D721Med (cell line): ENCODE data around the gene IQSEC1.

Experiments
- DNase-seq: peaks from one replicate; pipeline ENCODE4 v3.0.0; 2011; ENCODE audit warnings: low spot score; ENCODE audit not compliant: insufficient read length
- FAIRE-seq: peaks from 2 replicates; lab custom pipeline; 2011; peaks lifted over from hg19 to GRCh38; lab: Jason Lieb, UNC
- TF ChIP-seq, protein P1 (sequence below): IDR thresholded peaks from 2 replicates; pipeline ENCODE4 v1.5.1; 2012; ENCODE audit warnings: mild to moderate bottlenecking, control low read depth; ENCODE audit not compliant: insufficient read depth; ENCODE audit errors: missing control alignments

Gene IQSEC1

GRCh38 chr3:13021141-13022114, 51.8 kb downstream of the IQSEC1 start:
- TF ChIP-seq, protein P1, sequence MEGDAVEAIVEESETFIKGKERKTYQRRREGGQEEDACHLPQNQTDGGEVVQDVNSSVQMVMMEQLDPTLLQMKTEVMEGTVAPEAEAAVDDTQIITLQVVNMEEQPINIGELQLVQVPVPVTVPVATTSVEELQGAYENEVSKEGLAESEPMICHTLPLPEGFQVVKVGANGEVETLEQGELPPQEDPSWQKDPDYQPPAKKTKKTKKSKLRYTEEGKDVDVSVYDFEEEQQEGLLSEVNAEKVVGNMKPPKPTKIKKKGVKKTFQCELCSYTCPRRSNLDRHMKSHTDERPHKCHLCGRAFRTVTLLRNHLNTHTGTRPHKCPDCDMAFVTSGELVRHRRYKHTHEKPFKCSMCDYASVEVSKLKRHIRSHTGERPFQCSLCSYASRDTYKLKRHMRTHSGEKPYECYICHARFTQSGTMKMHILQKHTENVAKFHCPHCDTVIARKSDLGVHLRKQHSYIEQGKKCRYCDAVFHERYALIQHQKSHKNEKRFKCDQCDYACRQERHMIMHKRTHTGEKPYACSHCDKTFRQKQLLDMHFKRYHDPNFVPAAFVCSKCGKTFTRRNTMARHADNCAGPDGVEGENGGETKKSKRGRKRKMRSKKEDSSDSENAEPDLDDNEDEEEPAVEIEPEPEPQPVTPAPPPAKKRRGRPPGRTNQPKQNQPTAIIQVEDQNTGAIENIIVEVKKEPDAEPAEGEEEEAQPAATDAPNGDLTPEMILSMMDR: no peak
- no peak for FAIRE-seq
- no peak for DNase-seq

DNA sequence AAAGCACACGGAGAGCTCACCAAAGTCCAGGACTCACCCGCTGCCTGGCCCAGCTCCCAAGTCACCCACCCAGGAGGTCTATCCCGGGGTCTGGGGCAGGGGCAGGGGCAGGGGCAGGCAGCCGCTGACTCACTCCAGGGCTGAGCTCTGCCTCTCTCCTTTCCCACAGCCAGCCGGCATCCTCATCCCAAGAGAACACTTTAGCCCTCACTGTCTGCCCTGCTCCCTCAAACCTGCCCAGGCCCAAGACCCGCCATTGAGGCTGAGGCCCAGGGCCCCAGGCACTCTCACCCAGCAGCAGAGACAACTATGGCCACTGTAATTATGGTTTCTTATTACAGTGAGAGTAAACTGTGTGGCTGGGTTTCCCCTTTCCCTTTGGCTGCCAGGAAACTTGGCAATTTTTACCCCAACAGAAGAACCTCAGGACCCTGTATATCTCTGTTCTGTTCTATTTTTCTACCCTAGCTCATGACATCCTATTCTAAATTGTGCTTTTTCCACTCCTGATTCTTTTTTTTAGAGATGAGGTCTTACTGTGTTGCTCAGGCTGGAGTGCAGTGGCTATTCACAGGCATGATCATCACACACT, 53.0 kb downstream of the IQSEC1 start:
- DNase-seq (no peak), FAIRE-seq (no peak)
- TF ChIP-seq, protein P1: no peak

GRCh38 chr3:13019243-13020095, 53.8 kb downstream of the IQSEC1 start:
- TF ChIP-seq, protein P1: no peak
- no peak for DNase-seq
- FAIRE-seq: no peak

DNA sequence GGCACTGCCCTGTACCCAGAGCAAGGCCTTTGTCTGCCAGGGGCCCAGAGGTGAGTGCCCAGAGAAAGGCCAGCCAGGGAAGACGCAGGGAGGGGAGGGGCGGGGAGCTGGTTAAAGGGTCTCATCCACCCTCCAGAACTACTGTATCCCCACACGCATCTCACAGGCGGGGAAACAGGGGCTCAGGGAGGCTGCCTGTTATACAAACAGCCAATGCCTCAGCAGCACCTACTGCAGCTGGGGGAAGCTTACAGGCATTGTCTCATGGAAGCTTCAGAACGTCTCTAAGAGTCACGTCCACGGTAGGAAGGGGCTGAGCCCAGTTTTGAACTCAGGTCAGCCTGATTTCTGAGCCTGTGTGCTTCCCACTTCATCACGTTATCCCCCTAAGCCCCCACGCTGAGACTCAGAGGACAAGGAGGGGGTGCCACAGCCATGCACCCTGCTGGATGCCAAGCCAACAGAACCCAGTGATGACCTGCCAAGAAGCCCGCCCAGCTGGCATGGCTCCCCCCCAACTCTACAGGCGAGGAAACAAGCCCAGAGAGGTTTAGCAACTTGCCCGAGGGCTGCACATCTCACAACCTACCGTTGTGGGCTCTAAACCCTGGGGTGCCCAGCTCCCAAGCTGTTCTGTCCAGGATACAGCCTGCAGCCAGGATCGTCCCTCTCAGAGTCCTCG, 54.5 kb downstream of the IQSEC1 start:
- FAIRE-seq (no peak), DNase-seq (no peak)
- TF ChIP-seq, protein P1: no peak

DNA sequence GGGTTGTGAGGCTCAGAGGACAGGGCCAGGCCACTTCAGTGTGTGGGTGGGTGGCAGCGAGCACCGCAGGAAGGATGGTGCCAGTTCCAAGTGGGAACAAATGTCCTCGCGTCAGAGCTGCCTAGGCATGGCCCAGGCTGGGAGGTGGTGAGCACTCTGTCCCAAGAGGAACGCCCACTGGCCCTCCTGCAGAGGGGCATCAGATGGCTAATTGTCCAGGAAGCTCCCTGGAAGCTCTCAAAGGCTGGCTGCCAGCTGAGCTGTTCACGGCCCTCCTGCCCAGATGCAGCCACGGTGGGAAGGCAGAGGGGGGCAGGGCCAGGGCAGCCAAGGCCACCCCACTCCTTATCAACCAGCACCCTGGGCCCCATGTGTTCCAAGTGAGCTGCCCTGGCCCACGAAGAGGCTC, 55.2 kb downstream of the IQSEC1 start:
- no peak for DNase-seq
- no peak for FAIRE-seq
- TF ChIP-seq, protein P1: no peak

DNA sequence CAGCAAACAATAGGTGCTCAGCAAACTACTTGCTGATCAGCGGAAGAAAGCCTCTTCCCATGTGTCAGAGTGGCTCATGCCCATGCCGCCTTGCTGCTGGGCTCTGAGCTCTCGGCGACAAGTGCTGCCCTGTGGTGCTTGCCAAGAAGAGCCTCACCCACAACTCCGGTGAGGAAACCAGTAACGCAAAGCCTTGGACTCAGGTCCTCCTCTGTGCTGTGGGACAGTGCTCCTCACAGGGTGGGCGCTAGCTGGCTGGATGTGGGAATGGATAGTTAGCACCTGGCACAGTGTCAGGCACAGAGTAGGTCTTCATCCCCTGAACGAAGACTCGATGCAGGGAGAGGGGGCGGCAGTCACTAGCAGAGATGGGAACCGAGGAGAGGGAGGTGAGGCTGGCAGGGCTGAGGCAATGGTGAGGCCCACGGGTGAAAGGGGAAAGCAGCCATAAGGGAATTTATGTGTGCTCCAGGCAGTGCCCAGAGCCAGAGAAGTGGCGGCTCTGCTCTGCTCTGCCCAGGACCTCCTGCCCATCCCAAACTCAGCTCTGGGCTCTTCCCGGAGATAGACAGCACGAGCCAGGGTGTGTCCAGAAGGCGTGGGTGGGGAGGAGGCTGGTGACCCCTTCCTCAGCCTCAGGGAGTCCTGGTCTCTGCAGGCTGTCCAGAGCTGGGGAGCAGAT, 55.7 kb downstream of the IQSEC1 start:
- TF ChIP-seq, protein P1: no peak
- DNase-seq: no peak
- FAIRE-seq: no peak
